Measurements from ENCODE around the gene NHP2.

- TF ChIP-seq CTCF (conservative IDR thresholded peaks at IDR 0.05; ENCODE audit: low read depth, low read length): no peak
- TF ChIP-seq EZH2 (IDR thresholded peaks at IDR 0.05; ENCODE audit: borderline replicate concordance, low read depth, low read length, poor library complexity, severe bottlenecking): no peak
Observed at GRCh38 chr5:178149199-178149932, 4.3 kb downstream of the NHP2 start.

Measured in A673 (cell line).